Hepatocyte (in vitro differentiated cells): ENCODE measurements around the gene ADSL. TPM values are rescaled to one million over a fixed set of nuclear protein-coding genes. Genes with fewer than 3 reads are reported as not detected.

ENCODE experiments used
- DNase-seq: peaks from one replicate; pipeline ENCODE4 v3.0.0-alpha.2; 2016; ENCODE audit warnings: low spot score
- H2AFZ ChIP-seq: fragments of 200-600 bp; sonication (generic); 2 replicates; pipeline ENCODE4 v1.6.0; 2016; ENCODE audit warnings: antibody characterized with exemption, mild to moderate bottlenecking
- H3K27ac ChIP-seq: fragments of 200-600 bp; sonication (generic); 2 replicates; pipeline ENCODE4 v1.5.1; 2016; ENCODE audit warnings: mild to moderate bottlenecking
- H3K27me3 ChIP-seq: fragments of 200-600 bp; sonication (generic); 2 replicates; pipeline ENCODE4 v1.6.1; 2016
- H3K36me3 ChIP-seq: fragments of 200-600 bp; sonication (generic); replicated peaks from 2 replicates; pipeline ENCODE4 v1.5.1; 2016; ENCODE audit warnings: low read depth; ENCODE audit not compliant: insufficient read depth
- H3K4me1 ChIP-seq: fragments of 200-600 bp; sonication (generic); 2 replicates; pipeline ENCODE4 v1.5.1; 2016; ENCODE audit warnings: mild to moderate bottlenecking, moderate library complexity; ENCODE audit not compliant: insufficient read depth
- H3K4me2 ChIP-seq: fragments of 200-600 bp; sonication (generic); 2 replicates; pipeline ENCODE4 v1.6.0; 2016
- H3K4me3 ChIP-seq: fragments of 200-600 bp; sonication (generic); 2 replicates; pipeline ENCODE4 v1.5.1; 2016; ENCODE audit warnings: mild to moderate bottlenecking
- H3K79me2 ChIP-seq: fragments of 200-600 bp; sonication (generic); 2 replicates; pipeline ENCODE4 v1.6.0; 2017; ENCODE audit warnings: mild to moderate bottlenecking
- H3K9me2 ChIP-seq: fragments of 200-600 bp; sonication (generic); replicated peaks from 2 replicates; pipeline ENCODE4 v1.6.0; 2017; ENCODE audit warnings: mild to moderate bottlenecking; ENCODE audit not compliant: insufficient read depth
- H3K9me3 ChIP-seq: fragments of 200-600 bp; sonication (generic); 2 replicates; pipeline ENCODE4 v1.5.1; 2016; ENCODE audit warnings: low read depth, mild to moderate bottlenecking
- H4K20me1 ChIP-seq: fragments of 200-600 bp; sonication (generic); 2 replicates; pipeline ENCODE4 v1.6.0; 2016; ENCODE audit warnings: mild to moderate bottlenecking; ENCODE audit not compliant: insufficient read depth, poor library complexity, severe bottlenecking
- CTCF ChIP-seq: fragments of 200-600 bp; sonication (generic); IDR thresholded peaks from 2 replicates; pipeline ENCODE4 v1.5.1; 2016; ENCODE audit warnings: antibody characterized with exemption, mild to moderate bottlenecking; ENCODE audit not compliant: poor library complexity
- EZH2 ChIP-seq: fragments of 200-600 bp; sonication (generic); IDR thresholded peaks from 2 replicates; pipeline ENCODE4 v1.6.1; 2016; ENCODE audit warnings: antibody characterized with exemption, mild to moderate bottlenecking, borderline replicate concordance
- EZH2phosphoT487 ChIP-seq: fragments of 200-600 bp; sonication (generic); IDR thresholded peaks from one replicate; pipeline ENCODE4 v1.6.1; 2018; ENCODE audit warnings: antibody characterized with exemption, mild to moderate bottlenecking, low read depth, moderate library complexity; ENCODE audit not compliant: unreplicated experiment, severe bottlenecking
- WGBS: methylation state at CpG from one replicate; pipeline ENCODE4 v1.1.6; 2016; ENCODE audit warnings: low lambda C conversion rate; ENCODE audit errors: missing lambda C conversion rate; 5-methylcytosine and 5-hydroxymethylcytosine counted together
- polyA plus RNA-seq: library from polyadenylated mRNA; unstranded; fragments of >200 nt; fragmentation: Nextera tagmentation; extraction: Ambion mirVana; gene quantifications from 2 replicates; pipeline ENCODE4 v1.2.1, GENCODE V29; 2016
- total RNA-seq: library from RNA; depleted of rRNA; stranded (reverse); fragments of >200 nt; gene quantifications from 2 replicates; pipeline ENCODE4 v1.2.3, GENCODE V29; 2014

ADSL gene
- total and polyA plus RNA-seq, 2 experiments from 2014 or later, result 54.8 to 81.8 TPM

- Histone ChIP-seq H3K9me2 (no peaks in the 10 kb centered on the region), H3K27me3 (no peaks in the 10 kb centered on the region), H3K4me3 (no peak overlapping the region), H3K79me2 (no peaks in the 10 kb centered on the region), H3K4me1 (no peaks in the 10 kb centered on the region), H4K20me1 (no peaks in the 10 kb centered on the region), H3K9me3 (no peaks in the 10 kb centered on the region), H3K4me2 (no peak overlapping the region), H3K36me3 (no peaks in the 10 kb centered on the region), H3K27ac (no peak overlapping the region), H2AFZ (no peak overlapping the region)
- TF ChIP-seq CTCF (no peak), EZH2 (no peak), EZH2phosphoT487 (no peak)
- WGBS, result 92% methylated on average over 13 of the region's 13 CpGs
- DNase-seq, result no peak
Observed at GRCh38 chr22:40413873-40414272, 67.6 kb downstream of the ADSL start.

GRCh38 chr22:40414311-40414710, 68.0 kb downstream of the ADSL start:
- no peak overlapping the region for H3K4me3 ChIP-seq
- H3K36me3 ChIP-seq, result no peaks in the 10 kb centered on the region
- no peaks in the 10 kb centered on the region for H3K4me1 ChIP-seq
- TF ChIP-seq EZH2phosphoT487 (no peak), CTCF (no peak)
- DNase-seq, result no peak
- 79% methylated on average over 3 of the region's 3 CpGs for WGBS
- H3K27me3 ChIP-seq, result no peaks in the 10 kb centered on the region
- no peaks in the 10 kb centered on the region for H3K79me2 ChIP-seq
- H3K9me3 ChIP-seq, result no peaks in the 10 kb centered on the region
- no peaks in the 10 kb centered on the region for H3K9me2 ChIP-seq
- no peak overlapping the region for H3K27ac ChIP-seq
- H3K4me2 ChIP-seq, result no peak overlapping the region
- no peak overlapping the region for H2AFZ ChIP-seq
- H4K20me1 ChIP-seq, result no peaks in the 10 kb centered on the region

- no peak overlapping the region for H3K4me2 ChIP-seq
- 94% methylated on average over 10 of the region's 10 CpGs for WGBS
- no peak for DNase-seq
- no peak for TF ChIP-seq CTCF
- no peak for TF ChIP-seq EZH2
- no peak for TF ChIP-seq EZH2phosphoT487
- H3K9me3 ChIP-seq, result no peaks in the 10 kb centered on the region
- no peaks in the 10 kb centered on the region for H3K36me3 ChIP-seq
- no peaks in the 10 kb centered on the region for H4K20me1 ChIP-seq
- H3K27me3 ChIP-seq, result no peaks in the 10 kb centered on the region
- H3K27ac ChIP-seq, result no peak overlapping the region
- no peak overlapping the region for H2AFZ ChIP-seq
- no peaks in the 10 kb centered on the region for H3K79me2 ChIP-seq
- H3K4me1 ChIP-seq, result no peaks in the 10 kb centered on the region
- H3K4me3 ChIP-seq, result no peak overlapping the region
- H3K9me2 ChIP-seq, result no peaks in the 10 kb centered on the region
Observed at GRCh38 chr22:40414838-40415505, 68.7 kb downstream of the ADSL start.
